GM12873 (cell line): ENCODE results near the gene FAM83C.

Source experiments
- CTCF ChIP-seq: IDR thresholded peaks from 2 replicates; pipeline ENCODE4 v1.5.1; 2012; ENCODE audit warnings: low read depth, mild to moderate bottlenecking, moderate library complexity, low read length, control low read depth; ENCODE audit not compliant: insufficient read depth; ENCODE audit errors: missing control alignments

Gene FAM83C

DNA sequence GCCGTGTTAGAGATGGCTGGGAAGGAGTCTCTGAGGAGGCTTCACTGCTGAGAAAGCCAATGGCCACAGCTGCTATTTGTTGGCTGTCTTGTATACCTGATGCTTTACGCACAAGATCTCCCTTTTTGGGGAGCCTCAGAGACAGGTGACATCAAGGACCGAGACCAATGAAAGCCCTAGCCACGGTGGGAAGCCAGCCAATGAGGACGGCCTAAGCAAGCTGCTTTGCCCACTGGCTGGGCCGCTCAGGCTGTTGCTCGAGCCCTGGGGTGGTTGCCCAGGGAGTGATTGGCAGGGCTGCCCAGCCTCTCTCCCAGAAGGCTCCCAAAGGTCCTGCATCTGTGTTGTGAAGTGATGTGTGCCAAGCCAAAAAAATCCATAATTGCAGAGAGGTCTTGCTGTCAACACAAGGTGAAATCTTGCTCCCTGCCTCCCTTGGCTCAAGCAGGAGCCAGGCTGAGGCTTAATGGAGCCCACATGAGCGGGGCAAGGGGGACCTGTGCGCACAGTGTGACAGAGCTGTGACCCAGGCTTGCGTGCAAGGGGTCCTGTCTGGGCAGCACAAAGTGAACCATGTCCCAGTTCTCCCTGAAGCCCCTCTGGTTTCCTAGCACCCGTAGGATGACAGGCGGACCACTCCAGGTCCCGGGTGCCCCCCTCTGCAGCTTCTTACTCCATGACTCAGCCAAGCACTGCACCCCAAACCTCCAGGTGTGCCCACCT, 18.6 kb downstream of the FAM83C start:
- no peak for TF ChIP-seq CTCF

GRCh38 chr20:35271904-35272303, 20.3 kb downstream of the FAM83C start:
- no peak for TF ChIP-seq CTCF

DNA sequence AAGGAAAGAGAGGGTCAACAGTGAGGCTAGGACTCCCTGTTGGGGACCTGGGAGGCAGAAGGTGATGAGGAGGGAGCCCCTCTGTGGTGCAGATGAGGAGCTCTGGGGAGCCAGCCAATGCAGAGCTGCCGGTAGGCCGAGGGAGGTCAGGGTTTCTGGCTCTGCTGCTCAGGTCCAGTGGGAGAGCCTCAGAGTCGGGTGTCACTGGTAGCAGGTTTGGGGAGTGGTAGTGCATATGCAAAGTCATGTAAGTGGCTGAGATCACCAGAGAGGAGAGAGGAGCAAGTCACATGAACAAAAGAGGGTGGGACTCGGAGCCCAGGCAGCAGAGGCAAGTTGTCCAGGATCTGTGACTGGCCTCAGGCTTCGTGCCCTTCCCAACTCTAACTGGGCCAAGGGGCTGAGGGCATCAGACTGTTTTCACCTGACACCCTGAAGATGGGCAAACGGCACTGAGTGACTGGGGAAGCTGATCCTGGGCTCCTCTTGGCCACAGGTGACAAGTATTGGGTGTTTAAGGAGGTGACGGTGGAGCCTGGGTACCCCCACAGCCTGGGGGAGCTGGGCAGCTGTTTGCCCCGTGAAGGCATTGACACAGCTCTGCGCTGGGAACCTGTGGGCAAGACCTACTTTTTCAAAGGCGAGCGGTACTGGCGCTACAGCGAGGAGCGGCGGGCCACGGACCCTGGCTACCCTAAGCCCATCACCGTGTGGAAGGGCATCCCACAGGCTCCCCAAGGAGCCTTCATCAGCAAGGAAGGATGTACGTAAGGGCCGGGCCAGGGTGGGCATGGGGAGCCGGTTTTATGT, 20.9 kb downstream of the FAM83C start:
- TF ChIP-seq CTCF: no peak

GRCh38 chr20:35270021-35270902, 22.0 kb downstream of the FAM83C start:
- no peak for TF ChIP-seq CTCF

- peak; percentile 92 for TF ChIP-seq CTCF
Measured at GRCh38 chr20:35269055-35269781, 23.0 kb downstream of the FAM83C start.

GRCh38 chr20:35267092-35267491, 25.1 kb downstream of the FAM83C start:
- no peak for TF ChIP-seq CTCF

DNA sequence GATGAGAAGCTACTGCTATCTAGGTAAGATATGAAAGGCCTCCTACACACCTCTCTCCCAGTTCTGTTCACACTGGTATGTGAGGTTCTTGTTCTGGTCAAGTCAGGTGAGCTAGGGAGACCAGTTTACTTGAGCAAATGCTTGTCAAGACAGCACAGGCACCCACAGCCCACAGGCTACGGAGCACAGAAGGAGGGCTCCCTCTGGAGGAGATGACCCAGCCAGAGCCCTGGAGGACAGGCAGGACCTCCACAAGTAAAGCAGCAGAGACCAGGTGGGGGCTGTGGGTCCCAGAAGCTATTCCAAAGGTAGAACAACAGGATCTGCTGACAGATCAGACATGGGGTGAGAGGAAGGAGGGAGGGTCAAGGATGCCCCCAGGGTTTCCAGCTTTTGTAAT, 27.5 kb downstream of the FAM83C start:
- no peak for TF ChIP-seq CTCF
